EH (cell line): ENCODE results near the gene GJC2.
"Not testable (repeated sequence)": the region's sequence is repeated elsewhere in the genome, so short reads cannot be mapped to it uniquely, and the experiment has no call there.

ENCODE experiments used
- DNase-seq: peaks from one replicate; pipeline ENCODE4 v3.0.0-alpha.2; 2015; ENCODE audit warnings: low read depth

Gene GJC2

GRCh38 chr1:228149406-228150119, at the start of gene GJC2:
TSS of gene GJC2 (plus strand) at chr1:228149930. CDS start at chr1:228157759, 7,829 bp downstream.
- peak; percentile 50 for DNase-seq

GRCh38 chr1:228100822-228101613, 48.7 kb upstream of the GJC2 start:
- no peak for DNase-seq

GRCh38 chr1:228101614-228101993, 48.1 kb upstream of the GJC2 start:
- no peak for DNase-seq

GRCh38 chr1:228101994-228102790, 47.5 kb upstream of the GJC2 start:
- peak; percentile 40 for DNase-seq

GRCh38 chr1:228102791-228103620, 46.7 kb upstream of the GJC2 start, which contains the start of gene C1orf35:
TSS of gene C1orf35 (minus strand) at chr1:228103325. CDS start at chr1:228103227, 98 bp downstream.
- peak; percentile 92 for DNase-seq

- peak; percentile 49 for DNase-seq
Measured at GRCh38 chr1:228104526-228105269, 45.0 kb upstream of the GJC2 start.

GRCh38 chr1:228105270-228105995, 44.3 kb upstream of the GJC2 start:
- no peak for DNase-seq

GRCh38 chr1:228105996-228106799, 43.5 kb upstream of the GJC2 start:
- DNase-seq, result no peak

GRCh38 chr1:228106800-228107054, 43.0 kb upstream of the GJC2 start:
- no peak for DNase-seq

GRCh38 chr1:228107636-228108035, 42.1 kb upstream of the GJC2 start:
- no peak for DNase-seq

- no peak for DNase-seq
Measured at GRCh38 chr1:228108055-228108690, 41.6 kb upstream of the GJC2 start.

- DNase-seq, result no peak
Measured at GRCh38 chr1:228108742-228109072, 41.0 kb upstream of the GJC2 start.

- DNase-seq, result peak; percentile 95
Measured at GRCh38 chr1:228109073-228109961, 40.4 kb upstream of the GJC2 start, which contains the start of gene MRPL55. TSS of gene MRPL55 (minus strand) at chr1:228109299. CDS start at chr1:228108260, 1,039 bp downstream.

GRCh38 chr1:228109962-228110488, 39.7 kb upstream of the GJC2 start:
- DNase-seq, result peak; percentile 79

GRCh38 chr1:228110556-228110955, 39.2 kb upstream of the GJC2 start:
- no peak for DNase-seq

- not testable (repeated sequence) for DNase-seq
Measured at GRCh38 chr1:228111315-228111714, 38.4 kb upstream of the GJC2 start.

GRCh38 chr1:228112167-228112566, 37.6 kb upstream of the GJC2 start:
- no peak for DNase-seq

- DNase-seq, result no peak
Measured at GRCh38 chr1:228112617-228113016, 37.1 kb upstream of the GJC2 start.
